GM12864 (cell line): ENCODE results near the gene GPATCH8.

Source experiments
- DNase-seq: peaks from one replicate; pipeline ENCODE4 v3.0.0-alpha.2; 2011; ENCODE audit warnings: low read depth
- H3K4me3 ChIP-seq: 2 replicates; pipeline ENCODE4 v1.5.1; 2011; ENCODE audit warnings: mild to moderate bottlenecking, low read depth, low read length, control low read depth
- CTCF ChIP-seq: IDR thresholded peaks from 2 replicates; pipeline ENCODE4 v1.5.1; 2011; ENCODE audit warnings: low read depth, mild to moderate bottlenecking, moderate library complexity, low read length, control low read depth, inconsistent platforms; ENCODE audit errors: missing control alignments

The GPATCH8 gene

DNA sequence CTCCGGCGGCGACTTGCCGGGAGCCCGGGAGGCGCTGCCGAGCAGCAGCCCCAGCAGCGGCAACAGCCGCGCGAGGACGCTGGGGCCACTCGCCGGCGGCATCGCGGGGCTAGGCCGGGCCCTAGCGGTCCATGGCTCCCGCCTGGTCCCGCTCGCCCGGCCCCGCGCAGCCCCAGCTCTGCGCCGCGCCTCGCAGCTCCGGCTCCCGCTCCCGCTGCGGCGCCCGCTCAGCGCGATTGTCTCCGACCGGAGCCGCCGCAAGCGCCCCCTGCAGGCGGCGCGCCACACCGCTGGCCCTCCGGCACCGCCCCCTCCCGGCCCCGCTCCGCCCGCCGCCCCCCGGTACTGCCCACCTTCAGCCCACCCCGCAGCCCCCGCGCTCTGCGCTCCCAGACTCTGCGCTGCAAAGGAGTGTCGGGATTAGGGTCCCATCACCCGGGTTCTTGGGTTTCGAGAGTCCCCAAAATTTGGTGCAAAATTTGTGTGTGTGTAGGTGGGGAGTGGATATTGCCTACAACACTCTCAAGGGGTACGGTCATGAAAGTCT is 139.5 kb downstream of the GPATCH8 start, which contains the start of gene FAM171A2:
FAM171A2 (minus strand) TSS at position 241 of the 547 bp plus-strand sequence; CDS start at position 102, 139 bp downstream.
- TF ChIP-seq CTCF: peak; percentile 64
- H3K4me3 ChIP-seq: peak within 1 kb of the TSS; percentile 62
- no peak for DNase-seq

- peak overlapping the region; percentile 62 for H3K4me3 ChIP-seq
- no peak for TF ChIP-seq CTCF
- no peak for DNase-seq
These were observed 140.1 kb downstream of the GPATCH8 start for GRCh38 chr17:44362949-44363612.

DNA sequence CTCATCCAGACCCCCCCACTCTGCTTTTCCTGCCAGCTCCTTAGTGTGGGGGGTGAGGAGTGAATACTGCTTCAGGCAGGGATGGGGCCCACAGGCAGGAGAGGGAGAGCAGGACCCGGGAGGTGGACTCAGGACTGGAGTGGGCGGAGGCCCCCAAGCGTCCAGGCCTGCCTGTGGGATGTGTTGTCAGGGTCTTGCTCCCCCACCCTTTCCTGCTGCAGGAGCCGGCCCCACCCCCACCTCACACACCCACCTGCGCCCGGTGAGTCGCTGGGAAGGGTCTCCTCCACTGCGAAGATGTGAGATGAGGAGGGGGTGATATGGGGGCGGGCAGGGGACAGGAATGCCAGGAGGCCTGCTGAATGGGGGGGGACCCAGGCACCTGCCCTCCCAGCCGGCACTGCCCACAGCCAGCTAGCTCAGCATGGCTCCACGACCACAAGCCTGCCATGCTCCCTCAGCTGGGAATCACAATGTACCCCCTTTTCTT is 140.7 kb downstream of the GPATCH8 start:
- TF ChIP-seq CTCF: no peak
- no peak for DNase-seq
- H3K4me3 ChIP-seq: peak overlapping the region; percentile 62; the same call in 1 of the 2 replicates

DNA sequence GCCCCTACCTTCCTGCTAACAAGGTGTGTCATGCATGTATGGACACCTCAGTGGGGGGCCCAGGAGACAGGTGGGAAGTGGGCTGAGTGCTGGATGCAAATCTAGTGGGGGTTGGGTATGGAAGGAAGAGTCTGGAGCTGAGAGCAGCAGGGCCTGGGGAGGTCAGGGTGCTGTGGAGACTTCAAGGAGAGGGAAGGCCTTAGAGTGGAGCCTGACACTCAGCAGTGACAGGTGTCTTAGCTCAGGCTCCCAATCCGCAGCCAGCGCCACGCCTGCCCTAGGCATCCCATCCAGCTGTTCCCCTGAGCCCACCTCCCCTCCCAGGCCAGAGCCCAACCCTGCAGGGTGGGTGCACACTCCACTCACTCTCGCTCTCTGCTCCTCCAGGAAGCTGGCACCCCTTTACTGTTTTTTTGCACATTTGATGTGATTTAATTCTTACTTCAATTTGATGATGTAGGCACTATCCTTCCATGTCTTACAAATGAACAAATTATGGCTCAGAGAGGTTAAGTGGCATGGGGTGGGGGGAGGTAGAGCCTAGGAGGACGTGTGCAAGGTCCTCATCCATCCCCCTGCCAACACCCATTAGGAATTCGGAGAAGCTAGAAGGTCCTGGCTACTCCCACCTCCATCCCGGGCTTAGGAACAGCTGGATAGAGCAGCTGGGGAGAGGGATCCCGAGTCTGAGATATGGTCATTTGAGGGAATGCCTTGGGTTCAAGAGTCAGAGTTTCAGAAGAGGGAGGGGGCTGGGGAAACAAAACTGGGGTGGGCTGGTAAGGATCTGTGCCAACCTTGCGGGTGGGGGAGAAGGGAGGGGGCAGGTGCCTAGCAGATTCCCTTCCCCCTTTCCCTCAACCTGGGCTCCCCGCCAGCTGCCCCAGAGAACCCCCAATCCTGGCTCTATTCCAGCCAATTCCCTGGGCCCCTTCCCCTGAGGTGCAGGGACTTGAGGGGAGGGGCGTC is 141.6 kb downstream of the GPATCH8 start:
- DNase-seq: no peak
- no peak overlapping the region for H3K4me3 ChIP-seq
- TF ChIP-seq CTCF: no peak

DNA sequence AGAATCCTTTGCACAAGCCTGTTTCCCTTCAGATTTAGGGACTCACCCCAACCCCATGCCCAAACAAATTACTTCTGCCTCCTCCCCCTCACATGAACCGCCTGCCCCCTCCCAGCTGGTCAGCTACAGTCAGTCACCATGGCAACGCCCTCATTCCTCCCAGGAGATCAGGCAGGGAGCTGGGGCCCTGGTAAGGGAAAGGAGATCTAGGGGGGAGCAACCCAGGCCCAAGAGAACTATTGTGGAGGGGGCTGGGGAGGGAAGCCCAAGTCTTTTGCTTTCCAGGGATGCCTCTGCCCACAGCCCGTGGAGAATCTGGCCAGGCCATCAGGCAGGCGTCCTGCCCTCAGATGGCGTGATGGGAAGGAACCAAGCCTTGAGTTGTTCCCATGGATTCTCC is 142.4 kb downstream of the GPATCH8 start:
- DNase-seq: no peak
- no peak overlapping the region for H3K4me3 ChIP-seq
- TF ChIP-seq CTCF: no peak

- no peak for DNase-seq
- no peak for TF ChIP-seq CTCF
- no peak overlapping the region for H3K4me3 ChIP-seq
These were observed 143.1 kb downstream of the GPATCH8 start for GRCh38 chr17:44360144-44360533.
